GM19099 (cell line): ENCODE measurements around the gene CAPRIN2.

Experiments used
- POLR2A ChIP-seq: IDR thresholded peaks from 3 replicates; pipeline ENCODE4 v1.6.1; 2011; ENCODE audit warnings: low read depth; ENCODE audit not compliant: insufficient read length; ENCODE audit errors: extremely low read depth

CAPRIN2 gene, protein sequence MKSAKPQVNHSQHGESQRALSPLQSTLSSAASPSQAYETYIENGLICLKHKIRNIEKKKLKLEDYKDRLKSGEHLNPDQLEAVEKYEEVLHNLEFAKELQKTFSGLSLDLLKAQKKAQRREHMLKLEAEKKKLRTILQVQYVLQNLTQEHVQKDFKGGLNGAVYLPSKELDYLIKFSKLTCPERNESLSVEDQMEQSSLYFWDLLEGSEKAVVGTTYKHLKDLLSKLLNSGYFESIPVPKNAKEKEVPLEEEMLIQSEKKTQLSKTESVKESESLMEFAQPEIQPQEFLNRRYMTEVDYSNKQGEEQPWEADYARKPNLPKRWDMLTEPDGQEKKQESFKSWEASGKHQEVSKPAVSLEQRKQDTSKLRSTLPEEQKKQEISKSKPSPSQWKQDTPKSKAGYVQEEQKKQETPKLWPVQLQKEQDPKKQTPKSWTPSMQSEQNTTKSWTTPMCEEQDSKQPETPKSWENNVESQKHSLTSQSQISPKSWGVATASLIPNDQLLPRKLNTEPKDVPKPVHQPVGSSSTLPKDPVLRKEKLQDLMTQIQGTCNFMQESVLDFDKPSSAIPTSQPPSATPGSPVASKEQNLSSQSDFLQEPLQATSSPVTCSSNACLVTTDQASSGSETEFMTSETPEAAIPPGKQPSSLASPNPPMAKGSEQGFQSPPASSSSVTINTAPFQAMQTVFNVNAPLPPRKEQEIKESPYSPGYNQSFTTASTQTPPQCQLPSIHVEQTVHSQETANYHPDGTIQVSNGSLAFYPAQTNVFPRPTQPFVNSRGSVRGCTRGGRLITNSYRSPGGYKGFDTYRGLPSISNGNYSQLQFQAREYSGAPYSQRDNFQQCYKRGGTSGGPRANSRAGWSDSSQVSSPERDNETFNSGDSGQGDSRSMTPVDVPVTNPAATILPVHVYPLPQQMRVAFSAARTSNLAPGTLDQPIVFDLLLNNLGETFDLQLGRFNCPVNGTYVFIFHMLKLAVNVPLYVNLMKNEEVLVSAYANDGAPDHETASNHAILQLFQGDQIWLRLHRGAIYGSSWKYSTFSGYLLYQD

DNA sequence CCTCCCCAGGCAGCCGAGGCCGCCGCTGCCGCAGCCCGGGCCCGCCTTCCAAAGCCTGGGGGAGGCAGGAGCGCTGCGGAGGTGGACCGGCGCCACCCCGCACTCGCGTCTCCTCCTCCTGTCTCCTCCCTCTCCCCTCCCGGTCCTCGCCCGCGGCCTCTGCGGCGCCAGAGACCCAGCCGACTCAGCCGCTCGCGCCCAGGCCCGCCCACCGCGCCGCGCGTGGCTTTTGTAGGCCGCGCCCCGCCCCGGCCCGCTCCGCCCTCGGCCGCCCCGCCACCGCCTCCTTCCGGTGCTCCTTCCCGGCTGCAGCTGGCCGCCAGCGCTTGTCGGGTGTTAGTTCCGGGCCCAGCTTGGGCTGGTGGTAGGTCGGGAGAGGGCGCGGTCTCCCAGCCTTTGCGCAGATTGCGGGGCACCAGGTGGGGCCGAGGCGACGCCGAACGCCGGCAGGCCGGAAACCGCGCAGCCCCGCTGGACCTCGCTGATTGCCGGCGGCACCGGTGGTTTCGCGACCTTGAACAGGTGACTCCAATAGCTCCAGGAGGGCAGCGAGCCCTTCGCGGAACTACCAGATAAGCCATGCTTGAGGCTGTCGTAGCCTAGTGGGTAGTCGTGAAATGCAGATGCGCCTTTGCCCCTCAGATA lies at the start of gene CAPRIN2:
TSS of gene CAPRIN2 (minus strand) at position 202 of the 645 bp plus-strand sequence. CDS start 1,431 bp downstream, outside the sequence.
- TF ChIP-seq POLR2A = peak; percentile 86

DNA sequence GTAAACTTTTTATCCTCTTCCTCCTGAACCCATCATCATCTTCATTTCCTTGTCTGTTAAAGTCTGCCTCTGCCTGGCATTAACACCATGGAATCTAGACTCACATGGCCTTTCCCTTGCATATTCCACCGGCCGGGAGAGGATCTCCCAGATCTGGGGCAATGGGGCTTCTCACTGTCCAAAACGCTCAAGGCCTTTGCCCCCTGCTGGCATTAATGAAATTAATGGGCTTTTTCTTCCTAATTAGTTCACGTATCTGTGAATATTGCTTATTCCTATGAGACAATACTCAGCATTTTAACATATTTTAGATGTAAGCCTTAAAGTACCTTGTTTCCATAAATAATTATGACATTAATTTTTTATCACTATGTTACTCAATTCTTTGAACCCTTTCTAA lies 42.9 kb upstream of the CAPRIN2 start:
- TF ChIP-seq POLR2A = no peak

DNA sequence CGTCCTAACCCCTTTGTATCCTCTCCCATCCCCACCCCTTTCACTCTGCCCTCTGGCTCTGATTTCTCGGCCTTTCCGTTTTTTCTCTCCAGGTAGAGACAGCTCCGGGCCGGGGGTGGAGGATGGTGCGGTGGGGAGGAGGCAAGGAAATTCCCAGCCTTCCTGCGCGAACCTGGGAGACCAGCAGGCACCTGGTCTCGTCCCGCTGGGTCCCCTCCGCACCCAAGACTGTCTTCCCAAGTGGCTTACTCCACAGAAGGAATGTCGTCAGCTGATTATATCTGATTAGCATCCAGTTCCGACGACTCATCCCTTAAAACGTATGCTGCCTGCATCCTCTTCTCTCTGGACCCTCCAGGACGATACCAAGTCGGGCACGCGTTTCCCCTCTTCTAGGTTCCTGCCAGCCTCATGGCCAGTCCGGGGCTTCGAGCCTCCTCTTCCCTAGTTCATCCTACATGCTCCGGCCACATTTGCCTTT lies 42.2 kb upstream of the CAPRIN2 start:
- TF ChIP-seq POLR2A = no peak

DNA sequence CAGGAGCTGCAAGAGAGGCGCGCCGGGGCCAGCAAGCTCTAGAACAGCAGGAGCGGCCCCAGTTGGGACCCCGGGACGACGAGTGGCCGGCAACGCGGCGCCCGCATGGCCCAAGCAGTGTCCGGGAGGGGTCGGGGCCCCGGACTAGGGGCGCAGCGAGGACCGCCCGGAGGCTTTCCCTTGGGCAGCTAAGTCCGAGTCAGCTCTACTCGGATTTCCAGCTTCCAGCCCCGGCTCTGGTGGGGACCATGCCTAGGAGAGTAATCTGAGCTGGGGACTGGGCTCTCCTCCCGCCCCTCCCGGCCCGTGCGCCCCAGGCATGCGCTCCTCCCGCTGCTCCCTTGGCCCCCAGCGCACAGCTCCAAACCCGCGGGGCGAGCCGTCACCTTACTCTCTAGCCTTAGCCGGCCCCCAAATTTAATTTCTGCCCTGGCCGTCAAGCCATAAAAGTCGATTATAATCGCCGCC lies 41.6 kb upstream of the CAPRIN2 start:
- no peak for TF ChIP-seq POLR2A

DNA sequence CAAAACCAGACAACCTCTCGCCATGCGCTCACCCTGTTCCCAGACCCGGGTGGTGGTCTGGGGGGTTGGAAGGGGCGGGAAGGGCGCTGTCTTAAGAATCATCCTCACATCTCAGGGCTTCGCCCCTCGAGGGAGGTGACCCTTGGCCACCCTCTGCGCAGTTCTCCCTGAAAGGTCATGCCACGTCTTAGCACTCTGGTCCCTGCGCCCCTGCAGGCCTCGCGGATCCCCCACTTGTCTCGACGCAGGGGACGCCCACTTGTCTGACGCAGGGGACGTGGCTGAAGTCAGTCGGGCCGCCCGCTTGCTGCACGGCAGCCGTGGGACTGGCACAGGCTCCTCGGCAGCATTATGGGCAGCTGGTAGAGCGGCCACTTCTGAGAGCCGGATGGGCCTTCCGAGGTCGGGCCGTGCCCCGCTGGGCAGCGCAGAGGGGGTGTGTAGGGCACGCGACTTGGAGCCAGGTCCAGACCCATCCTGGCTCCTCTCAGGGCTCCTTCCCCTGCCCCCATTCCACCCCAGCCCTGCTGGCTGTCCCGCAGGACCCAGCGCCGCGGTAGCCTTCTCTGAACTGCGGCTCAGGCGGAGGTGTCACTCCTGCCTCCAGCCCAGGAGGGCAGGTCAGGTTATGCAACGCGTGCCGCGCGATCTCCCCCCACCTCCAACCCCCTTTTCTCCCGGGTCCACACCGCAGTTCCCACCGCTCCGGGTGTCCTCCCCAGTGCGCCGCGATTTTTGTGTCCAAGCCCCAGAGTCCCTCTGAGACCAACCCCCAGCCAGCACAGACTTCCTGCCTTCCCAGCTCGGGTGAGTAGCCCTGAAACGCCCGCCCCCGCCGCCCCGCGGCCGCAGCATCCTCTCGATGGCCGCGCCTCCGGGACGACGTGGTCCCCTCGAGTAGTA lies 40.9 kb upstream of the CAPRIN2 start:
- TF ChIP-seq POLR2A = no peak

DNA sequence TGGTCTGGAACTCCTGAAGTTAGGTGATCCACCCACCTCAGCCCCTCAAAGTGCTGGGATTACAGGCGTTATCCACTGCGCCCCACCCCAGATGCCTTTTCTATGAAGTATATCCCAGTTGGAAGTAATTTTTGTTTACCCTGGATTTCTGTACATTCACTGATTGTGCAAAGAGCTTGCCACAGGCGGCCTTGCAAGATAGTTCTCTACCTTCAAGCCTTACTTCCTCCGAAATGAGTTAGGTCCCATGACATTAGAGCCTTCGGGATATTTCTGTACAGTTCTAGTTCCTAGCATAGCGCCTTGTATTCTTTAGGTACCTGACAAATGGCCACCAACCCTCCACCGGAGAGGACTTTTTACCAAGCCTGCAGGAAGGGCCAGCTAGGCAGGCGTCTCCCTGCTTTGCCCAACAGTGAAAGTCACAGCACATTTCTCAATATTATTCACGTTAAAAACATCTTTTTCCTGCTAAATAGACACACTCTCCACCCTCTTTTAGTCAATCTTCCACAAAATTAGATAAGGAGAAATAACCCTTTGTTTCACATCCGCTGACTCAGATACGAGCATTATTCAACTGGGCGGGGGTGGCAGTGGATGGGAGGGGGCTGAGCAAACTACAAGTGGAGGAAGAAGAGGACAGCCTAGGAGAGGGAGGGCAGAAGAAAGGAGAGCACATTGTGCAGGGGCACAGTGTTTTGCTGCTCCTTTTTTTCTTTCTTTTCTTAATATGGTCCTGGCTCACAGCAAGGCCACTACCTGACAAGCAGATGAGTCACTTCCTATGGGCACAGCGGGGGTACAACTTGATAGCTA lies 40.0 kb upstream of the CAPRIN2 start:
- TF ChIP-seq POLR2A = no peak

DNA sequence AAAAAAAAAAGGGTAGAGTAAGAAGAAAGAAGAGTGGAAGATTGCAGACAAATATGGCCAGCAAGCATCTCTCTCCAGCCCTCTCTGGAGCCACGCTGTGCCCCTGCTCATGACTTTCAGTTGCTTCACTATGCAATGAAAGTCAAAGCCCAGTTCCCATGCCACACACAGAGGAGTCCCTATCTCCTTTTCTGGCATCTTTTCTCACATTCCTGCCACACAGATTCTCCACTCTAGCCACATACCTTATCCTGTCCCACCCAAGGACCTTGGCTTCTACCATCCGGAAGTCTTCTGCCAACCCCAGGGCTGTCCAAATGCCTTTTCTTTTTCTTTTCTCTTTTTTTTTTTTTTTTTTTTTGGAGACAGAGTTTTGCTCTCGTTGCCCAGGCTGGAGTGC lies 39.3 kb upstream of the CAPRIN2 start:
- no peak for TF ChIP-seq POLR2A

DNA sequence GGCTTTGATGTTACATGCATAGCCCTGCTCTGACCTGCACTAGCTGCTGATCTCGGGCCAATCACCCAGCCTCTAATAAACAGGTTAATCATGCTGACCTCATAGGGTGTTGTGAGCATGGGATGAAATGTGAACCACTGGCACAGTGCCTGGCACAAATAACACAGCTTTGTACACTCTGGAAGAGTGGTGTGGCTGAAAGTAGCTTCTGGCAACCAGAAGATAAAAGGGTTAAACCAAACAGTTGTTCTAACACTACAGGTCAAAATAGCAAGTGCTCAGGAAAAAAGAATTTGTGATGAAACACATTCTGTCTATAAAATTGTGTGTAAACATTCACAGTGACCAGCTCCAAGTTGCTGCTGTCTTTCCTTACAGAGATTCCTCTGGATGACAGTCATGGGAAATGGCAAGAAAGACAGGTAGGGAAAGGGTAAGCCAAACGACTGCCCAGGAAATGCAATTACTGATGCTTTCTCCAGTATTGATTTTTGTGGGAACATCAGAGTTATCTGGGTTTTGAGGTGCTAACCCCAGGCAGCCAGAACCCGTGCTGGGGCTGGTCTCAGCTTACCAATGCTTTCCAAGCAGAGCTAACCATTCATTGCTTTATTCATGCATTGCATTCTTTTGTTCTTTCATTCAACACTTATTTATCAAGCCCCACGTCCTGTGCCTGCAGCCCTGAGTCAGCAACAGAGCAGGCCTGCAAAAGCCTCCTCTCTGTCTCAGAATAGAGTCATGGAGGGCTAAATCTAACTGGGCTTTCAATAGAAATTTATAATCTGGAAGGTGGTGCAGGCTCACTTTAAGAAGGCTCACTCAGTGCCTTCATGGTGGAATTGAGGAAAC lies 38.1 kb upstream of the CAPRIN2 start:
- TF ChIP-seq POLR2A = no peak

DNA sequence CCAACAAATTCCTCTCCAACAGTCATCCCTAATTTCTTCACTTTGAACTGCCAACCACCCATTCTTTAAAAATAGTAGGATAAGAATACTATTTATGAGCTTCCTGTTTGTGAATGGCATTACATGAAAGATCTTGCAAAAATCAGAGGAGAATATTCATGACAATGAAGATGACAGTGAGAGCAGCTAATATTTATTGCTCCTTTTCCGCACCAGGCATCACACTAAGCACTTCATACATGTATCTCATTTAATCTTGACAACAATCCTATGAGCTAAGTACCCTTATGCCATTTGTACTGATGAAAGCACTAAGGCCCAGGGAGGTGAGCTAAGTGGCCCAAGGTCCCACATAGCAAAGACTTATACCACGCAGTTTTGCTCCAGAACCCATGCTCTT lies 37.3 kb upstream of the CAPRIN2 start:
- TF ChIP-seq POLR2A = no peak

DNA sequence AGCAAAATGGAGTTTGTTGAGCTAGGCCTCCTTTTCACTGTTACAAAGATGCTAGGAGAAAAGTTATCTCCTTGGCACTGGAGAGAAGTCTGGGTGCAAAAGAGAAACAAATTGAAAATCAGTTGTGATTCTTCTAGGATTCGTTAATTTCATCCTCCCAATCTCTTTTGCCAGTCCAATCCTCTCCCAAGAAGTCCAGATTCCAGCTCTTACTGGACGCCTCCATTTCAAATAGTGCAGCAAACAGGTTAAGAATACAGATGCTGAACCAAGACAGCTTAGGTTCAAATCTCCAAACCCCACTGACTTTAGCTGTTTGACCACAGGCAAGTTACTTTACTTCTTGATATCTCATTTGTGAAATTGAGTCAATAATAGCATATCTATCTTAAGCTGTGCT lies 34.0 kb upstream of the CAPRIN2 start:
- TF ChIP-seq POLR2A = no peak

DNA sequence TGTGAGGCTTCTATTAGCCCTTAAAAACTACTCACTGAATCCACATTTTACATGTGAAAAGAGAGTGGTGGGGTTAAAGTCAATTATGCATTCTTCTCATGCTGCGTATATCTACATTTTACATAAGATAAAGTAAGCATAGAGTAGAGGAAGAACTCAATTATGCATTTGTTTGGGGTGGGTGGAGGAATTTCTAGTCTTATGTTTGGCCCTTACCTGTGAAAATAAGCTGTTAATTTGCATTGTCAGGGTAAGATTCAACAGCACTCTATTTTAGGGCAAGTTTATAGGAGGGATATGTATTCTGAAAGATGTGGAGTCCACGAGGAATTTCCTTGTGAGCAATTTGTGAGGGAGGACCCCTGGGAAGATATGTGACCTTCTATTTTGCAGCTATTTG lies 30.9 kb upstream of the CAPRIN2 start:
- no peak for TF ChIP-seq POLR2A

DNA sequence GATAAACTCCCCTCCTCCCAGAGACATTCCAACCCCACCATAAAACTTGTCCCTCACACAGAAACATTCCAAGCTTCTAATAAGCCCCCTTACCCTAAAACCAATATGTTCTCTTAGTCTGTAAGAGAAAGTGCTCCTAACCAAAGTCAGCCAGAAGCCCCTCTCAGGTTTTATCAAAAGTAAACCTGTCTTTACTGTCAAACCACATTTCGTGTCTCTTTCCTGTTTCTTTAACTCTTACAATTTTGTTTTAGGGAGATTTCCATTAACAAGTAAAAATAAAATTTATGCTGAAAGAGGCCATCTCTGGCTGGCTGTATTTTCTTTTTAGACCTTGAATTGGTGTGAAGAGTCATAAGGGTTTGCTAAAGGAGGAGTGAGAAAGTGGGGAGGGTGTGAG lies 29.8 kb upstream of the CAPRIN2 start:
- no peak for TF ChIP-seq POLR2A
